Left renal cortex interstitium (tissue), 4 donors: ENCODE data around the gene CAPN15. TPM values are rescaled to one million over a fixed set of nuclear protein-coding genes. Genes with fewer than 3 reads are reported as not detected.
A peak's percentile ranks its signal among the peaks of the same experiment; 100 is the strongest.
"Not testable (repeated sequence)": the region's sequence is repeated elsewhere in the genome, so short reads cannot be mapped to it uniquely, and the experiment has no call there.

Source experiments
- DNase-seq, 4 donors: peaks; one replicate each; pipeline ENCODE4 v3.0.0-alpha.2; 2013; ENCODE audit warnings: low read depth in 4 of 4, low spot score in 2 of 4, missing footprints in 1 of 4
- polyA plus RNA-seq, 4 donors: library from polyadenylated mRNA; unstranded; fragments of 120-200 nt; gene quantifications; one replicate each; pipeline ENCODE4 v1.2.1, GENCODE V29; 2013; ENCODE audit not compliant: insufficient read length in 4 of 4

The CAPN15 gene
- polyA plus RNA-seq = 10 to 100 TPM; 20.0 to 40.2 (median 32.6) TPM

DNA sequence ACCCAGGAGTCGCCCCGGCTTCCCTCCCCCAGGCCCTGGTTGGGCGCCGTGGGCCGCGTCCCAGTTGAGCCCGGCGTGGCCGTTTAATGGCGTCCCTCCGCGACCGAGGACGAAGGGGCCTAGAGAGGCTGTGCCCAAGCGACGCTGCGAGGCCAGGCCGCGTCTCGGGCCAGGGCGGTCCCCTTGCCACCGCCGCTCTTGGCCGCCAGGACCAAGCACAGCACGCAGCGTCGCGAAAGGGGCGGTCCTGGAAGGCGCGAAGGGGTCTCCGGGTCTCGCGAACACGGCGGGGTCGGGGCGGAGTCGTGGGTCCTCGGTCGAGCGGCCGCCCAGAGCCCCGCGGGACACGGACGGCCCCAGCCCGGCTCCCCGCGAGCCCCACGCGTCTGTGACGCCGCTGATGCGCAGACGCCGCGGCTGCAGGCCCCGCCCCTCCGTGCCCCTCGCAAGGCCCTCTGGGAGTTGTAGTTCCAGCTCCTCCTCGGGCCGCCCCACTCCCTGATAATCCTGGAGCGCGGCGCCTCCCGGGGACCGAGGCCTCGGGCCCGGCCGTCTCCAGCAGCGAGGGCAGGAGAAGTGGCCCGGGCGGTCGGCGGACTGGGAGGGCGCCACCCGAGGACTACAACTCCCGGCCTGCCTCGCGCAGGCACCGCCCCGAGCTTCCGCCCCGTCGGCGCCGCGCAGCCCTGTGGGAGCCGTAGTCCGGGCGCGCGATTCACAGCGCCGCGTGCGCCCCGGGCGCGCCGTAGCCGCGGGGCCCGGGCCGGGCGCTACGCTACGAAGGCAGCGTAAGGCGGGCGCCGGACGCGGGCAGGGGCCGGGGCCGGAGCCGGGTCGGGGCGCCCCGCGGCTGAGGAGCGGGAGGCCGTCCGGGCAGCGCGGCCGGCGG lies at the start of gene CAPN15:
TSS of gene CAPN15 (plus strand) at position 698 of the 889 bp plus-strand sequence. CDS start 19,127 bp downstream, outside the sequence.
- peak; percentile 76 to 80 (median 78) for DNase-seq

DNA sequence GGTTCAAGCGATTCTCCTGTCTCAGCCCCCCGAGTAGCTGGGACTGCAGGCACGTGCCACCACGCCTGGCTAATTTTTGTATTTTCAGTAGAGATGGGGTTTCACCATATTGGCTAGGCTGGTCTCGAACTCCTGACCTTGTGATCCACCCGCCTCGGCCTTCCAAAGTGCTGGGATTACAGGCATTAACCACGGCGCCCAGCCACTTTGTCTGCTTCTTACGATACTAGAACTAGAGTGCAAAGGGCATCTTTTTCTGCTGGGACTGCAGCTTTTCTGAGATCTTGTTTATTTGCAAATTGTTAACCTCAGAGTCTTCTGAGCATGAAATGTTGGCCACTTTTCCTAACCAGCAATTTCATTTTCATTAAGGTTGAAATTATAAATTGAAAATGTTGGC lies 49.2 kb upstream of the CAPN15 start:
- not testable (repeated sequence) for DNase-seq

DNA sequence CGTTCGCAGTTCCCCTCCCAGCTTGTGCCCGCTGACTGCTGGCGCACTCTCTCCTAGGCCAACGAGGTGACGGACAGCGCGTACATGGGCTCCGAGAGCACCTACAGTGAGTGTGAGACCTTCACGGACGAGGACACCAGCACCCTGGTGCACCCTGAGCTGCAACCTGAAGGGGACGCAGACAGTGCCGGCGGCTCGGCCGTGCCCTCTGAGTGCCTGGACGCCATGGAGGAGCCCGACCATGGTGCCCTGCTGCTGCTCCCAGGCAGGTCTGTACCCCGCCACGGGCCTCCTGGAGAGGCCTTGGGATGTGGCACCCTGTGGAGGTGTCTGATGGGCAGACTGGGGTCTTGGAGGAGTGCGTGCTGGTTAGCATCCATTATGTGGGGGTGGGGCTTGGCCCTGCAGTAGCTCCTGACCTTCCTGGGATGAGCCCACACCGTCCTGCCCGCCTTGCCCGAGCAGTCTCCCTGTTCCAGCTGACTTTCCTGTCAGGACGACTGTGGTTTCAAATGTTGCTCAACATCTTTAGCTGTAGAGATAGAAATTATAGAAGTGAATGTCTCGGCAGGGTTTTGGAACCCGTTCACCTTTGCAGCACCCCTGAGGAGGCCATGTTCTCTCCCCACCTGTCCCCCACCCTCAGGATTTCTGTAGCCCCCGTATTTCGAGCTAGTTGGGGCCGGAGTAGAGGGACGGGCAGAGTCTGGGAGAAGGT lies 44.9 kb upstream of the CAPN15 start:
- DNase-seq = no peak

DNA sequence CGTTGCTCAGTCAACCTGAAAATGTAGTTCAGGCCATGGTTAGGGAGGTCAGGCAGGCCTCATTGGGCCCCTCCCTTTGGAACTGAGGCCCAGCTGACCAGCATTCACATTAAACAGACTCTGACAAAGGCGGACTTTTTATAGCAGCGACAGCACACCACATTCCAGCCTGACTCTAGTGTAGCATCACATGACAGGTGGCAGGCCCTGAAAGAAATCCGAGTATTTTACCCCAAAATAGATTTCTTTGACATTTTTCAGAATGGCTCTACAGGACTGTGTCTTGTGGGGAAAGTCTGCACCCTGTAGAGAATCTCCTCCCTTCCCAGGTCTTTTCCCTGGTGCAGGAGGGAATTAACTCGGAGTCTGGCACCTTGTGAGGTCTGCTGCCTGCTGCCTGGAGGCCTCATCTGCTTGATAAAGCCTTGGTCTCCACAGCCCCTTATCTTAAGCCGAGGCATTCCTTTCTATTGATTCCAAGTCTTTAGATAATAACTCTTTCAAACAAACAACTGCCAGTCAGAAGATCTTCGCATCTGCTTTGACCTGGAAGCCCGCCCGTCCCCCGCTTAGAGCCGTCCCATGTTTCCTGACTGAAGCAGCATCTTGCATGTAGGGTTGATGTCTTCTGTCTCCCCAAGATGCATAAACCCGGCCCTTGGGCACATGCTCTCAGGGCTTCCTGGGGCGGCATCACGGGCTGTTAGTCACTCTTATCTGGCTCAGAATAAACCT lies 44.0 kb upstream of the CAPN15 start:
- DNase-seq = no peak

DNA sequence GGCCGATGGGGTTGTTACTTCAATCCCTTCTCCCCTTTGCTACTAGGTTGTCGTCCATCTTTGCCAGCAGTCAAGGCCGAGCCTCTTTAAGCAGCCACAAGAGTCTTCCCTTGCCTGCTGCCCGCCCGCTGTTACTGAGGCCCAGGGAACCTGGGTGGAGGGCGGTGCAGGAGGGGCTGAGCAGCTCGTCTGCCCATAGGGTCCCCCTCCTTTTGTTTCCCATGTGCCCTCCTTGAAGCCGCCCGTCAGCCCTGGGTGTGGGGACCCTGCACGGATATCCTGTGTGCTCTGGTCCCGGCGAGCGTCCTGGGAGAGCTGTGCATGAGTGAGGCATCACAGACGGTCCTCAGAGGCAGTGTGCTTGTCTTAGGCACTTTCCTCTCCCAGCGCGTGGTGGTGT lies 37.9 kb upstream of the CAPN15 start:
- no peak for DNase-seq

DNA sequence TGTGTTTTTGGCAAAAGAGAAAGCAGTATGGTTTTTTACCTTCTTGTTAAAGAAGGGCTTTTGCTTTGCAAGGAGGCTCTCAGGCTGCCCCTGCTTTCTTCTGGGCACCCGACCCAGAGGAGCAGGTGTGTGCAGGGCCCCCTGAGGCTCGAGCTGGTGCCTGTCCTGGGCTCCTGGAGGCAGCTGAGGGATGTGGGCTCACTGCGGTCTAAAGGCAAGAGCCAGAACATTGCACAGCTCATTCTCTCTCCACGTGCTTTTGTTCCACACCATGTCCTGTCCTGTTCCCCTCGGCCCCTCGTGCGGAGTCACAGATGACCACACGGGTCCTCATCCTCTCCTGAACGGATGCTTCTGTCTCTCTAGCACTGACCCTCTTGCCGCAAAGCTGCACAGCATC lies 36.7 kb upstream of the CAPN15 start:
- no peak for DNase-seq

DNA sequence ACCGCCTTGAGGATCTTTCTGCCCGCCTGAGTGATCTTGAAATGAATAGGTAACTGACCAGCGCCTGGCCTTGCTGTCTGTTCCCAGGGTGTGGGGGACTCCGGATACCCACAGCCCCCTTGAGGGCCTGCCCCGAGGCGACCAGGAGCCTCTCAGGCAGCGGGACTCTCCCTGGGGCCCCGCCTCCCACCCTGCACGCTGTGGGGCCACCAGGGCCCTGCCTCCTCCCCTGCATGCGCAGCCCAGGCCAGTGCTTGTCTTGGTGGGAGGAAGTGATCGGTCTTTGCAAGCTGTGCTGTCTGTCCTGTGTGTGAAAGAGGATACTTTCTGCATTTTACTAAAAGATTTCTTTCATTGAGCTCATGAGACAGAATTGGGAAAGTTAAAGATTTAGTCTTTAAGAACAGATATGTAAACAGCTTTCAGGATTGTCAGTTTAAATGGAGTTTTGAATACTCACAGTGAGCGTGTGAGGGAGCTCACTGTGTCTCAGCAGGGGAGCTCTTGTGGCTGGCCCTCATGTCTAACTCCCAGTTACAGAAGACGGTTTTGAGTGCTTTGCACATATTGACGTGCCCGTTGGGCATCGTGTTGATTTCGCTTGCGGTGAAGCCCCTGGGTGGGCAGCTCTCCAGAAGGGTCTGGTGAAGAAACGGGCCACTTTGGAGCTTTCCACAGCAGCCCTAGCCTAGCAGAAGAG lies 36.1 kb upstream of the CAPN15 start:
- DNase-seq = no peak

DNA sequence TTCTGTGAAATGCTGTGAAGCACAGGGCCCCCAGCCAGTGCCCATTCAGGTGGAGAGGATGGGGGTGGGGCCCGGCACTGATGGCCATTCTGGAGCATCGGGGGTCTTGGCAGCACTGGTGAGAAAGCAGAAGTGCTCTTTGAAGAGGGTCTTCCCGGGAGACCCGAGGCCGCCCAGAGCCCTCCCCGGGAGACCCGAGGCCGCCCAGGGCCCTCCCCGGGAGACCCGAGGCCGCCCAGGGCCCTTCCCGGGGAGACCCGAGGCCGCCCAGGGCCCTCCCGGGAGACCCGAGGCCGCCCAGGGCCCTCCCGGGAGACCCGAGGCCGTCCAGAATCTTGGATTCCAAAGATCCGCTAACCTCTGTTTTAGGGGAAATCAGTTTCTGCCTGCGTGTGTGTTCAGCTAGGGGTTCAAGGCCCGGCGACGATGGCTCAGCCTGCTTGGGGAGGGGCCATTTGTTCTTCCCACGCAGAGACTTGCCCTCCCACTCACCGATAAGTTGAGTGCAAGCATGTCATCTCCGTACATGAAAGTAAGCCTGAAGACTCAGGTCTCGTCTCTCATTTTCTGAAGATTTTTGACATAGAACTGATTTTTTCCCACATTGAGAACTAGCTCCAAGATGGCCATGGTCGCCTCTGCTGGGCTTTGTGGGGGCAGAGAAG lies 35.2 kb upstream of the CAPN15 start:
- DNase-seq = no peak

DNA sequence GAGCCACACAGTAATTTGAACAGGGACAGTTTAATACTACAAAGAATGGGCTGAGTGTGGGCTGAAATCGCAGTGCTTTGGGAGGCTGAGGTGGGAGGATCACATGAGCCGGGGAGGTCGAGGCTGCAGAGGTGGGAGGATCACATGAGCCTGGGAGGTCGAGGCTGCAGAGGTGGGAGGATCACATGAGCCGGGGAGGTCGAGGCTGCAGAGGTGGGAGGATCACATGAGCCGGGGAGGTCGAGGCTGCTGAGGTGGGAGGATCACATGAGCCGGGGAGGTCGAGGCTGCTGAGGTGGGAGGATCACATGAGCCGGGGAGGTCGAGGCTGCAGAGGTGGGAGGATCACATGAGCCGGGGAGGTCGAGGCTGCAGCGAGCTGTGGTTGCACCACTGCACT lies 32.8 kb upstream of the CAPN15 start:
- not testable (repeated sequence) for DNase-seq

DNA sequence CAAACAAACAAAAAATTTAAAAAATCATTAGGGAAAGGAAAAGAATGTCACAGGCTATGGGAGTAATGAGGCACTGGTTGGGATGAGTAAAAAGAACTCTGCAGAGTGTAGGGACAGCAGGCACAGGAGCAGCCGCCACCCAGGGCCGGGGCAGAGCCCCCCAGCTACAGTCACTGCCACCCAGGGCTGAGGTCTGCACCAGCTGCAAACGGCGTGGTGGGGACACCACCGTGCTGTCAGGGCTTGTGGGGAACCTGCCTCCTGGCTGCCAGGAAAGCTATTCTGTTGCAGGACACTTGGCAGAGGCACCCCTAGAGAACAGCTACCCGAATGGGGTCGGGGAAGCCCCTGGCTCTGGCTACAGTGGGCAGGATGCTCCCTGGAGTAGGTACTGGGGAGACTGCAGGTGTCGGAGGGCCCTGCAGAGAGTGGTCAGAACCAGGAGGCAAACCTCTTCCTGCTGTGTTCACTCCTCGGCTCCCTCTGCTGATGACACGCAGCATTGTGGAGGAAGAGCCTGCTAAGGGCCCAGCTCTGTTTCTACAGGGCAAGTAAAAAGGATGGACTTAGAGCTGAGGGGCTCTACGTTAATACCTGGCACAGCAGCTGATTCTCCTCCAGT lies 32.3 kb upstream of the CAPN15 start:
- no peak for DNase-seq

DNA sequence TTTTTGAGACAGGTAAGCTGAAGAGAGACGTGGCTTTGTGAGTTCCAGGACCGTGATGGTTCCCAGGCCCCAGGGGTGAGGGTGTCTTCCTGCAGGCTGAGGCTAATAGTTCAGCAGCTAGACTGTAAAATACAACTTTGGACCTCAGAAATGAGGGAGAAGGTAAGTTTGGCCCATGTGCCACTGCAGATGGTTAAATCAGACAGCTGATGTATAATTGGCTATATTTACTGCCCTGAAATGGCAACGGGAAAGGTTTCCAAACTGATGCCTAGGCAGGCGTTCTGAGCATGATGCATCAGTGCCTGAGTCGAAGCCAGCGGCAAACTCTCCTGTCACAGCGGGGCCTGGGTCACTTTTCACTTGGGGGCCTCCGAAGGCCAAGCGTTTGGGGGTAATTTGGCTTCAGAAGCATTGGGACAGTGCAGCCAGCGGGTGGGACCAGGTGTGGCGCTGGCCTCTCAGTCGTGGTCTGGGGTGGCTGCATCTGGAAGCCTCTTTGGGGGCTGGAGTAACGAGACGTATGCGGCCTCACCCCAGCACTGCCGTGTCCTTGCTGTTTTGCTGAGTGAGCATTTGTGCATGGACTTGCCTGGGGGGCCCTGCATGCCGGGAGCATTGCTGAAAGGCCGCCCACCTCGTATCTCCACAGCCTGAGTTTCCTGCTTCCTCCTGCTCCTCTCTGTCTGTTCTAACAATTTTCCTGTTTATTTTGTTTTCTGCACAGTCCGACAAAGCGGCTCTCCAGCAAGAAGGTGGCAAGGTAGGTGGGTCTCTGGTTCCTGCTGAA lies 31.2 kb upstream of the CAPN15 start:
- DNase-seq = no peak

DNA sequence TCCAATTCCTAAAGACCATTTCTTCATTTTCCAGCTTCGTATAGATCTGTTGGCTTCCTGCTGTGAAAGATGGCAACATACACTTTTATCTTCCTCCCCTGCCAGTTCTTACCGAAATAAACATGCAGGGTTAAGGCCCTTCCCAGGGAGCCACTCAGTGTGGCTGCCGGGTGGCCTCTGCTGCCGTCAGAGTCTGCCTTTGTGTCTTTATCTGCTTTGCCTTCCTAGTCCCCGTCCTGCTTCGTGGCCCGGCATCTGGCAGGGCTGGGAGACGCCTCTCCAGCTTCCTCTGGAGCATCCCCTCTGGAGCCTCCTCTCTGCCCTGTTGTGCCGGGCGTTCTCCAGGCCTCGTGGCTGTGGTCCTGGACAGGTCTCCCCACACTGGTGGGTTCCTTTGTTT lies 30.3 kb upstream of the CAPN15 start:
- no peak for DNase-seq

DNA sequence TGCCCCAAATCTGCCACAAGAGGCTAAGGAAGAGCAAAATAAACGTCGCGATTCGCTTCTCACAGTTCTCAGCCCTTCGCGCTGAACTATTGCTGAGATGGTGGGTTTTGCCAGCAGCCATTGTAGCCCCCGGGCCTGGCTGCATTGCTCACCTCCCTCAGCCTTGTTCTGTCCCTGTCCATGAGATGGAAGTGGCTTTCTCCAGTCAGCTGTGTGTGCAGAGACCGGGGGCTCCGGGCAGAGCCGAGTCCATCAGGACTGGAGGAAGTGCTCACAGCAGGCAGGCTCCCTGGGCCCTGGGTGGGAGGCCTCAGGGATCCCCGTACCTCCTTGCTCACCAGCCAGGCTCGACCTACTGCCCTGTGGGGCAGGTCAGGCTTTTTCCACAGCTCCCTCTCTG lies 27.6 kb upstream of the CAPN15 start:
- no peak for DNase-seq

DNA sequence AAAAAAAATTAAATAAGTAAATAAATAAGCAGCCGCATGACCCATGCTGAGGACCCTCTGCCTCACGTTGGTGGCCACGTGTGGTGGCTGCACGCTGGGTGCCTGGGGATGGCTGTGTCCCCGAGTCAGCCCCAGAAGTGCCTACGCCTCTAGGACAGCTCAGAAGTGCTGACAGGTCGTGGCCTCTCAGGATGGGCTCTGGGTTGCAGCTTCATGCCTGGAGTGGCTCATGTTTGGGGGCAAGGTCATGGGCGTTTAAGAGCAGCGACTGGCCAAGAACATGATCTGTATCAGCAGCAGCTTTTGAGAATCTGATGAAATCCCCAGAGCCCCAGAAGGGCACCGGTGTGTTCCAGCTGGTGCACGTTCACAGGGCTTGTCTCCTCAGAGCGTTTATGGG lies 26.8 kb upstream of the CAPN15 start:
- DNase-seq = no peak

DNA sequence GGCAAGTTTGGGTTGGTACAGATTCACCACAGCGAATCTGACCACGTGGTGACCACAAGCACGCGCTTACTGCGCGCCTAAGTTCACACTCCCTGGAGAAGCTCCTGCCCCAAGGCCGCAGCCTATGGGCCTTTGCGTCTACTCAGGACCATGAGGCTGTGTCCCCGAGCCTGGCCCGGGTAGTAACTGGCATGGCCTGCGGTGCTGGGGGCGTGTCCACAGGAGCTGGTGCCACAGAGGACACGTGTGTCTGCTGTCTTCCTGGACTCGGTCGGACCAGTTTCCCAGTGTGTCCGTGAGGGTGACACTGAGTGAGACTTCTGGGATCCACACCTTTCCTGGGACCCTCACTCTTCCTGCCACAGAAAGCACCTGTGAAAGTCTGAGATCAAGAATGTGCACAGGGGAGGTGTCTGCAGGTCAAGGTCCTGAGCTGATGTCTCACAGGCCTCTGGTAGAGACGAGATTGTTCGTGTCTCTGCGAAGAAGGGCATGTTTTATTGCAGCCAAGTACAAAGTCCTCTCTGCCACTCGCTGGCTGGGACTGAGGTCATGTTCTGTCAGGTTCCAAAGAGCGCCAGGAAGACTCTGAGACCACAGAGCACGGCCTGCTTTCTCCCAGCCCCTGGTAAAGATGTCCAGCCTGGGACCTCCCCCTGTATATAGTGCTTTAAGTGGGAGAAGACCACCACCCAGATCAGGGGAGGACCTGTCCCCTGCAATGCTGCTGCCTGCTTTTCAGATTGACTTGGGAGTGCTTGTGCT lies 25.2 kb upstream of the CAPN15 start:
- DNase-seq = no peak

DNA sequence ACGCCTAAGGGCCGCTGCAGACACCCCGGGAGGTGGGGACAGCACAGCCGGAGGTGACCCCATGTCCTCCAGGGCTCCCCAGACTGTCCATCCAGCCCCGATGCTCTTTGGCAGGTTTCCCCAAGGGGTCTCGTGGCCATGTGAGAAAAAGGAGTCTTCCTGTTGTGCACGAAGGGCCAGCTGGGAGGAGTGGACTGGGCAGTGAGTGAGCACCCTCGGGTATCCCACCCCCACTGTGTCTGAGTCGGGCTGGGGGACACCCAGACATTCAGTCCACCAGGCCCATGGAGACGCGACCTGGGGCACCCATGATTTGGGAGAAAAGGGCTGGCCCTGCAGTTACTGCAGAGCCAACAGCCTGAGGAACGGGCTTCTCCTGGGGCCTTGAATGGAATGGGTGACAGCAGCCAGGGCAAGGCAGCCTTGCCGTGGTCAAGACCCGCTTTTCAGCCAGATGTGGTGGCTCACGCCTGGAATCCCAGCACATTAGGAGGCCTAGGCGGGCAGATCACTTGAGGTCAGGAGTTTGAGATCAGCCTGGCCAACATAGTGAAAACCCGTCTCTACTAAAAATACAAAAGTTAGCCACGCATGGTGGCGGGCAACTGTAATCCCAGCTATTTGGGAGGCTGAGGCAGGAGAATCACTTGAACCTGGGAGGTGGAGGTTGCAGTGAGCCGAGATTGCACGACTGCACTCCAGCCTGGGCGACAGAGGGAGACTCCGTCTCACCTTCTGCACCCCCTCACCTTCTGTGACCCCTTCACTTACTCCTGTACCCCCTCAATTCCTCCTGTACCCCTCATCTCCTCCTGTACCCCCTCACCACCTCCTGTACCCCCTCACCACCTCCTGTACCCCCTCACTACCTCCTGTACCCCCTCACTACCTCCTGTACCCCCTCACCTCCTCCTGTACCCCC lies 24.1 kb upstream of the CAPN15 start:
- no peak for DNase-seq
